GM21367 (cell line): ENCODE results near the gene IVD.

Source experiments
- ATAC-seq: cut with Tn5 transposase; IDR thresholded peaks from one replicate; pipeline ENCODE4 v1.9.1; 2021; ENCODE audit not compliant: unreplicated experiment

Gene IVD

GRCh38 chr15:40456299-40456712, 50.7 kb downstream of the IVD start:
- no peak for ATAC-seq

GRCh38 chr15:40456738-40457137, 51.1 kb downstream of the IVD start:
- ATAC-seq: no peak

DNA sequence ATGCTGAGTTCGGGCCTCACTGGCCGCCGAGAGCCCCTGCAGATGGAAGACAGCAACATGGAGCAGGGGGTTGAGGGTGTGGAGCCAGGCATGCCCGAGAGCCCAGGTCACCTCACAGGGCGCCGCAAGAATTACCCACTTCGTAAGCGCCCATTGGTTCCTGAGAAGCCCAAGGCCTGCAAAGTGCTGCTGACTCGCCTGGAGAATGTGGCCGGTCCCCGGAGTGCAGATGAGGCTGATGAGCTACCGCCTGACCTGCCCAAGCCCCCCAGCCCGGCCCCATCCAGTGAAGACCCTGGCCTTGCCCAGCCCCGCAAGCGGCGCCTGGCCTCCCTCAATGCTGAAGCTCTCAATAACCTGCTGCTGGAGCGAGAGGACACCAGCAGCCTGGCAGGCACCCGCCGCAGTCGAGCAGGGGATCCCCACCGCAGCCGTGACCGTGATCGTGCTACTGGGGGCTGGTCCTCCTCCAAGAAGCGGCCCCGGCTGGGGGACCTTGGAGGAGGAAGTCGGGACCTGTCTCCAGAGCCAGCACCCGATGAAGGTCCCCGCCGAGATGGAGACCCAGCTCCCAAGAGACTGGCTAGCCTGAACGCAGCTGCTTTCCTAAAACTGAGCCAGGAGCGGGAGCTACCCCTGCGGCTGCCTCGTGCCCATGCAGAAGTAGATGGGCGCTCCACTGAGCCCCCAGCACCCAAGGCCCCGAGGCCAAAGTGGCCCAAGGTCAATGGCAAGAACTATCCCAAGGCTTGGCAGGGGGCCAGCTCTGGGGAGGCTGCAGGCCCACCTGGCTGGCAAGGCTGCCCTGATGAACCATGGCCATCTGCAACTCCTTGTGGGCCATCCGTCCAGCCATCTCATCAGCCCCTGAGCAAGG, 53.1 kb downstream of the IVD start:
- ATAC-seq: no peak

- no peak for ATAC-seq
Observed at GRCh38 chr15:40459391-40460015, 53.9 kb downstream of the IVD start.

DNA sequence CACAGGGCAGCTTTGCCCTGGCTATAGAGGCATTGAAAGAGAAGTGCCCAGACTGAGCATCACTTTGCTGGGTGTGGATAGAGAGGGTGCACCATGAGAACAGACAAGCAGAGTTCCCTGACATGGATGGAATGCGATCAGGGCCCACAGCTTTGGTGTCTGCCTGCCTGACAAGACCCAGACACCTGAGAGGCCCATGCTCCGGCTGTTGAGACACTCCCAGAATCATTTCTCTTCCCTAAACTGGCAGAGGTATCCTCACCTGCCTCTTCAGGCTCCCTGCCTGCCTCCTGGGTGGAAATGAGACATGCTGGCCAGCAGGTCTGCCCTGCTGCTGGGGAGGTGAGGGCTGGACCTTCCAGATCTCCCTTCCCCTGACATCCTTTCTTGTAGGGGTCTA, 54.8 kb downstream of the IVD start:
- no peak for ATAC-seq

DNA sequence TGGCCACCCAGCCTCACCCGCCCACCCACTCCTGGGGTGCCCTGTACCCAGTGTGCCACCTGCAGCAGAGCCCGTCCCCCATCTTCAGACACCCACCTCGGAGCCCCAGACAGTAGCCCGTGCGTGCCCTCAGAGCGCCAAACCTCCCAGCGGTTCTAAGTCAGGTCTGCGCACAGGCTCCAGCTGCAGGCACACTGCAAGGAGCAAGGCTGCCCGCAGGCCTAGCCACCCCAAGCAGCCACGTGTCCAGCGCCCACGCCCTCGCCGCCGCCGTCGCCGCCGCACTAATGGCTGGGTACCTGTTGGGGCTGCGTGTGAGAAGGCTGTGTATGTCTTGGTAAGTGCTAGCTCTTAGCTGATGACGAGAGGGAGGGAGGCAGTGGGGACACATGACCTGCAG, 56.4 kb downstream of the IVD start:
- ATAC-seq: no peak

DNA sequence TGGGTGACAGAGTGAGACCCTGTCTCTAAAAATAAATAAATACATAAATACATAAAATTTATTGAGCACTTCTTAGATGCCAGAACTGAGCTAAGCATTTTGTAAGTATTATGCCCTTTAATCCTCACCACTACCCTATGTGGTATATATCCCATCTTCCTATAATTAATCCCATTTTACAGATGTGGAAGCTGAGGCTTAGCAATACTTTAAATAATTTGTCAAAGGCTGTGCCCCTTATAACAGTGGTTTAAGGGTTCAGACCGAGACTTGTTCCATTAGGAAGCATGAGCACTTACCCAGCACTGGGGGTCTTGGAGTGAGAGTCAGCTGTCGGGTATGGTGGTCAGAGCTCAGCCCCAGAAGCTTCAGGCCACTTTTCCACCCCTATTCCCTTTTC, 57.7 kb downstream of the IVD start:
- no peak for ATAC-seq

- ATAC-seq: no peak
Observed at GRCh38 chr15:40463886-40464545, 58.4 kb downstream of the IVD start.

DNA sequence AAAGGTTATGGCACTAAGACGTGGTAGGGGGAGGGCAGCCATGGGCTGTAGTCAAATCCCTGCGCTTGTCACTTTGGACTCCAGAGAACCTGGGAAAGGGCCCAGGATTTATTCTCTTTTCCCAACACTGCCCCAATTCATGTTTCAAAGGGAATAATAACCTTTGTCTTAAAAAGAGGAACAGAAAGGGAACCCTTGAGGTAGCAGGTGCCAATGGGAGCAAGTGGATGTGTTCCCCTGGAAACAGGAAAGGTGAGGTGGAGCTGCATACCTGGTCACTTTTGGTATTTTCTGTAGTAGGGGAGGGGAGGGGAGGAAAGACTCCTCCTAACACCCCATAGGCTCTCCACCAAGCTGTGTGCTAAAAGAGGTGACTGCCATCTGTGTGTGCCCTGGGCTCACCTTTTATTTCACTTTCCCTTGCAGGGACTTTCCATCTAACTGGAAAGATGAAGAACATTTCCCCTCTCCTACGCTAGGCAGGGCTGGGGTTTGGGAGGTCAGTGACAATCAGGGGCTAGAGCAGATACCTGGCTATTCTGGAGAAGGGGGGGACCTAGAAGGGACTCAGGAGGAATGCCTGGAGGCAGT, 59.1 kb downstream of the IVD start:
- ATAC-seq: no peak

GRCh38 chr15:40465939-40466338, 60.3 kb downstream of the IVD start:
- no peak for ATAC-seq

- ATAC-seq: no peak
Observed at GRCh38 chr15:40466426-40467260, 61.0 kb downstream of the IVD start.

GRCh38 chr15:40467261-40467615, 61.6 kb downstream of the IVD start:
- no peak for ATAC-seq

DNA sequence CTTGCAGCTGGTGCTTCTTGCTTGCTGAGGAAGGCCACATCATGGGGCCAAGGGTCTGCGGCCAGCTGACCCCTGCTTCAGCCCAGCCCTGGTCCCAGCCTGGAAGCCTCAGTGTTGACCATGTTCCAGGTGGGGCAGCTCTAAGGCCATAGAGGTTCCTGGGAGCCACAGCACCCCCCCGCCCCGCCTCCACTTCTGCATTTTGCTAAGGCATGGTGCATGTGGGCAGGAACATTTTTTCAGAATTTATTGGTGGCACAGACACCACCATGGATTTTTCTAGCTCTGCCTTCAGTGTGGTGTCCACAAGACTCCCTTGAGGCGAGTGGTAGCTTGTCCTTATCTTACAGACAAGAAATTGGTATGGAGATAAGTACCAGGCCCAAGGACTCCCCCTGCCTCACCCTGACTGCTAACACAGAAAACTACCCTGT, 63.3 kb downstream of the IVD start:
- no peak for ATAC-seq

GRCh38 chr15:40469776-40470390, 64.3 kb downstream of the IVD start:
- ATAC-seq: no peak

DNA sequence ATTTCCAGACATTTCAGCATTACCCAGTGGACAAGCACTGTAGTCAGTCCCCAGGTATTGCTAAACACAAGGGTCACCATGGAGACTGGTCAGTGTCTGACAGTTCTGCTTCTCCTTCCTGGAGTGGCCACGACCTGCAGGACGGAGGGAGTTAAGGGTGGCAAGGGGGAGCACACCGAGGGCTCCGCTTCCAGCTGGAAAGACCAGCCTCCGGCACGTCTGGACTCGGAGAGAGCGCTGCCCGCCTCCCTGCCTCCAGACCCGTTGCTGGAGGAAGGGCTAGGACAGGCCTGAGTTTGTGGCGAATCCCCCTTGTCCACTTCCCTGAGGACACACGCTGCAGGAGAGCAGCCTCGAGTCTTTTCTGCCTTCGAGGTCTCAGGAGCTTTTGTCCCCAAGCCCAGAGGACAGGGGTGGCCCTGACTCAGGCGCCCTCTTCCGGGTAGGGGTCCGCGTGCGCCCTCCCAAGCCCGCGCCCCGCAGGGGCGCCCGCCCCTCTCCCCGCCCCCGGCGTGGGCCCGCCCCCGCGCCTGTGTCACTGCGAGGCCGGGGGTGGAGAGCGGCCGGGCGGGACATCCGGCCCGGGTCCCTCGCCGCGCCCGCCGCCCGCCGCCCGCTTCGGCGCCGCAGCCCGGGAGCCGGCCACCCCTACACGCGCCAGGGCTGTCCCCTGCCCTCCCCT, 65.0 kb downstream of the IVD start, which contains the start of gene CHST14:
Gene CHST14 (plus strand): TSS at position 562 of the 682 bp plus-strand sequence. CDS start 230 bp downstream, outside the sequence.
- no peak for ATAC-seq
